AG04450 (cell line): ENCODE data around the gene EIF3B. TPM values are rescaled to one million over a fixed set of nuclear protein-coding genes. Genes with fewer than 3 reads are reported as not detected.

Experiments used
- CTCF ChIA-PET: fragments of 300-600, 350-600 bp; formaldehyde crosslinking; extraction: SDS; loops from one replicate; lab custom pipeline; 2022; ENCODE audit warnings: antibody characterized with exemption, inconsistent platforms; lab: Charles Lee
- POLR2A ChIA-PET: fragments of 350-600 bp; formaldehyde crosslinking; extraction: SDS; loops from one replicate; lab custom pipeline; 2021; ENCODE audit warnings: antibody characterized with exemption, inconsistent platforms; lab: Yijun Ruan, JAX
- DNase-seq: peaks from one replicate; pipeline ENCODE4 v3.0.0-alpha.2; 2011; ENCODE audit warnings: low read depth, low spot score
- H3K27ac ChIP-seq: one replicate; pipeline ENCODE4 v1.5.1; 2012; ENCODE audit warnings: low read depth, low read length, control low read depth
- H3K27me3 ChIP-seq: one replicate; pipeline ENCODE4 v1.6.0; 2012; ENCODE audit warnings: low read length; ENCODE audit not compliant: control insufficient read depth, insufficient read depth
- H3K4me3 ChIP-seq: 2 replicates; pipeline ENCODE4 v1.5.1; 2011; ENCODE audit warnings: mild to moderate bottlenecking, low read depth, low read length, control low read depth
- H3K9me3 ChIP-seq: 2 replicates; pipeline ENCODE4 v1.5.1; 2012; ENCODE audit warnings: low read length; ENCODE audit not compliant: control insufficient read depth, insufficient read depth
- CTCF ChIP-seq: IDR thresholded peaks from 2 replicates; pipeline ENCODE4 v1.5.1; 2011; ENCODE audit warnings: low read depth, low read length, control low read depth, inconsistent platforms
- polyA plus RNA-seq: library from polyadenylated mRNA; depleted of rRNA; stranded (reverse); fragments of >200 nt; gene quantifications from 2 replicates; pipeline ENCODE4 v1.2.3, GENCODE V29; 2011

Gene EIF3B
- polyA plus RNA-seq, 1 experiment = 110 TPM

- H3K9me3 ChIP-seq = no peaks in the 10 kb centered on the region
- POLR2A ChIA-PET = interaction anchor here (0.5 to 1.0 kb wide), 5 partner anchors 9 to 471 kb away, joined by 3 to 6 read pairs (median 3); partner anchors contain the start of gene TTYH3
- peak; percentile 84 for DNase-seq
- CTCF ChIA-PET = interaction anchor here (1.3 kb wide), 1 partner anchor 65 kb away, joined by 3 read pairs; no protein-coding TSS in a partner anchor
- no peaks in the 10 kb centered on the region for H3K27me3 ChIP-seq
- peak within 1 kb of the TSS; percentile 86 for H3K4me3 ChIP-seq
- no peak for TF ChIP-seq CTCF
- no peak within 1 kb of the TSS for H3K27ac ChIP-seq
Observed at GRCh38 chr7:2403014-2403717, 48.5 kb downstream of the EIF3B start, which contains the start of gene CHST12. Gene CHST12 (plus strand): TSS chr7:2403611. CDS start chr7:2432640, 29,029 bp downstream.

- TF ChIP-seq CTCF = peak; percentile 35
- ChIA-PET POLR2A (interaction anchor here (0.5 to 1.0 kb wide), 5 partner anchors 8 to 227 kb away, joined by 3 to 6 read pairs (median 3); partner anchors contain the start of gene TTYH3), CTCF (interaction anchor here (1.3 kb wide), 1 partner anchor 65 kb away, joined by 3 read pairs; no protein-coding TSS in a partner anchor)
- no peak for DNase-seq
- H3K9me3 ChIP-seq = no peaks in the 10 kb centered on the region
- H3K4me3 ChIP-seq = peak overlapping the region; percentile 71
- H3K27me3 ChIP-seq = no peaks in the 10 kb centered on the region
- H3K27ac ChIP-seq = no peak overlapping the region
Observed at GRCh38 chr7:2403718-2404648, 49.4 kb downstream of the EIF3B start.

- CTCF ChIA-PET = interaction anchor here (1.3 kb wide), 1 partner anchor 64 kb away, joined by 3 read pairs; no protein-coding TSS in a partner anchor
- Histone ChIP-seq H3K4me3 (peak overlapping the region; percentile 71), H3K27me3 (no peaks in the 10 kb centered on the region), H3K27ac (no peak overlapping the region), H3K9me3 (no peaks in the 10 kb centered on the region)
- no peak for TF ChIP-seq CTCF
- DNase-seq = no peak
- POLR2A ChIA-PET = no interaction called here
Observed at GRCh38 chr7:2404714-2405119, 50.1 kb downstream of the EIF3B start.

- no peak overlapping the region for H3K27ac ChIP-seq
- ChIA-PET POLR2A (no interaction called here), CTCF (no interaction called here)
- no peaks in the 10 kb centered on the region for H3K9me3 ChIP-seq
- H3K27me3 ChIP-seq = no peaks in the 10 kb centered on the region
- TF ChIP-seq CTCF = no peak
- no peak for DNase-seq
- no peak overlapping the region for H3K4me3 ChIP-seq
Observed at GRCh38 chr7:2405201-2405600, 50.6 kb downstream of the EIF3B start.
